Immature natural killer cell (primary cell): ENCODE data around the gene DNAJC10. TPM values are rescaled to one million over a fixed set of nuclear protein-coding genes. Genes with fewer than 3 reads are reported as not detected.
"Not testable (repeated sequence)": the region's sequence is repeated elsewhere in the genome, so short reads cannot be mapped to it uniquely, and the experiment has no call there.

Experiments
- DNase-seq, 3 donors: peaks; one replicate each; pipeline ENCODE4 v3.0.0; 2022; ENCODE audit warnings: mixed read lengths in 1 of 3
- H3K27ac Mint-ChIP-seq, 6 donors: one replicate each; pipeline ENCODE4 v1.8.0; 2020; ENCODE audit warnings: mixed read lengths in 6 of 6, mild to moderate bottlenecking in 5 of 6, inconsistent platforms in 4 of 6, moderate library complexity in 3 of 6
- H3K27me3 Mint-ChIP-seq, 3 donors: one replicate each; pipeline ENCODE4 v1.8.0; 2020 to 2021; ENCODE audit warnings: low read depth in 3 of 3, mild to moderate bottlenecking in 3 of 3, mixed read lengths in 3 of 3, moderate library complexity in 3 of 3, inconsistent platforms in 1 of 3
- H3K36me3 Mint-ChIP-seq, 3 donors: one replicate each; pipeline ENCODE4 v1.8.0; 2020; ENCODE audit warnings: mixed read lengths in 3 of 3, inconsistent platforms in 2 of 3, mild to moderate bottlenecking in 2 of 3
- H3K4me1 Mint-ChIP-seq, 2 donors: one replicate each; pipeline ENCODE4 v1.8.0; 2020; ENCODE audit warnings: inconsistent platforms in 2 of 2, mild to moderate bottlenecking in 2 of 2, mixed read lengths in 2 of 2, moderate library complexity in 1 of 2
- H3K4me3 Mint-ChIP-seq, 5 donors: one replicate each; pipeline ENCODE4 v1.8.0; 2020; ENCODE audit warnings: mild to moderate bottlenecking in 5 of 5, mixed read lengths in 5 of 5, inconsistent platforms in 3 of 5, moderate library complexity in 3 of 5
- H3K9me3 Mint-ChIP-seq, 6 donors: one replicate each; pipeline ENCODE4 v1.8.0; 2020; ENCODE audit warnings: mild to moderate bottlenecking in 6 of 6, mixed read lengths in 6 of 6, inconsistent platforms in 4 of 6, moderate library complexity in 3 of 6
- polyA plus RNA-seq, 3 donors: library from polyadenylated mRNA; unstranded; fragments of 300-500 nt; fragmentation: Illumina TruSeq; gene quantifications; one replicate each; pipeline ENCODE4 v1.2.3, GENCODE V29; 2021

The DNAJC10 gene
- polyA plus RNA-seq, result 10 to 100 TPM; 50.3 to 71.3 (median 62.3) TPM

GRCh38 chr2:182715892-182716649 lies at the start of gene DNAJC10:
DNAJC10 (plus strand) TSS chr2:182716257; CDS start chr2:182718087, 1,830 bp downstream.
- no peak within 1 kb of the TSS for H3K27ac Mint-ChIP-seq
- H3K4me3 Mint-ChIP-seq, result no peak within 1 kb of the TSS
- peaks cover 0 to 2% of the 10 kb centered on the region in 2 donors for H3K4me1 Mint-ChIP-seq
- peak; percentile 84 to 86 (median 85) for DNase-seq
- peaks cover 0 to 7% (median 2%) of the 10 kb centered on the region in 3 donors for H3K27me3 Mint-ChIP-seq
- no peaks in the 10 kb centered on the region for H3K9me3 Mint-ChIP-seq
- peaks cover 0 to 4% (median 3%) of the 10 kb centered on the region in 3 donors for H3K36me3 Mint-ChIP-seq

GRCh38 chr2:182666674-182667314 lies 49.3 kb upstream of the DNAJC10 start:
- peak in 1 of 3 donors; percentile 8 for DNase-seq
- H3K27ac Mint-ChIP-seq, result no peak overlapping the region

GRCh38 chr2:182667315-182667695 lies 48.8 kb upstream of the DNAJC10 start:
- DNase-seq, result no peak
- Mint-ChIP-seq H3K27ac (no peak overlapping the region), H3K4me3 (no peak overlapping the region), H3K36me3 (no peaks in the 10 kb centered on the region), H3K4me1 (no peaks in the 10 kb centered on the region), H3K27me3 (peaks cover 2 to 5% (median 4%) of the 10 kb centered on the region in 3 donors), H3K9me3 (no peaks in the 10 kb centered on the region)

More at GRCh38 chr2:182666674-182667314, 49.3 kb upstream of the DNAJC10 start:
- no peaks in the 10 kb centered on the region for H3K9me3 Mint-ChIP-seq
- no peak overlapping the region for H3K4me3 Mint-ChIP-seq
- H3K4me1 Mint-ChIP-seq, result no peaks in the 10 kb centered on the region
- H3K36me3 Mint-ChIP-seq, result no peaks in the 10 kb centered on the region
- peaks cover 2 to 6% (median 4%) of the 10 kb centered on the region in 3 donors for H3K27me3 Mint-ChIP-seq

GRCh38 chr2:182668671-182669070 lies 47.4 kb upstream of the DNAJC10 start:
- Mint-ChIP-seq H3K27ac (no peak overlapping the region), H3K36me3 (no peaks in the 10 kb centered on the region), H3K4me1 (no peaks in the 10 kb centered on the region), H3K9me3 (no peaks in the 10 kb centered on the region), H3K27me3 (peaks cover 1 to 5% (median 2%) of the 10 kb centered on the region in 3 donors), H3K4me3 (no peak overlapping the region)
- no peak for DNase-seq

GRCh38 chr2:182672466-182673165 lies 43.4 kb upstream of the DNAJC10 start:
- Mint-ChIP-seq H3K4me1 (no peaks in the 10 kb centered on the region), H3K27me3 (peaks cover 5 to 11% (median 6%) of the 10 kb centered on the region in 3 donors), H3K36me3 (no peaks in the 10 kb centered on the region), H3K4me3 (no peak overlapping the region), H3K27ac (no peak overlapping the region), H3K9me3 (peaks cover 0 to 2% (median 0%) of the 10 kb centered on the region in 6 donors)
- DNase-seq, result no peak

- H3K36me3 Mint-ChIP-seq, result no peaks in the 10 kb centered on the region
- peaks cover 0 to 11% (median 3%) of the 10 kb centered on the region in 3 donors for H3K27me3 Mint-ChIP-seq
- H3K27ac Mint-ChIP-seq, result no peak overlapping the region
- DNase-seq, result no peak
- H3K9me3 Mint-ChIP-seq, result no peaks in the 10 kb centered on the region
- H3K4me3 Mint-ChIP-seq, result no peak overlapping the region
- no peaks in the 10 kb centered on the region for H3K4me1 Mint-ChIP-seq
Observed at GRCh38 chr2:182680837-182681236, 35.2 kb upstream of the DNAJC10 start.

- Mint-ChIP-seq H3K27ac (no peak overlapping the region), H3K36me3 (no peaks in the 10 kb centered on the region), H3K9me3 (no peaks in the 10 kb centered on the region), H3K27me3 (peaks cover 0 to 10% (median 2%) of the 10 kb centered on the region in 3 donors), H3K4me3 (no peak overlapping the region), H3K4me1 (no peaks in the 10 kb centered on the region)
- DNase-seq, result no peak
Observed at GRCh38 chr2:182682210-182682609, 33.8 kb upstream of the DNAJC10 start.

- Mint-ChIP-seq H3K4me3 (no peak overlapping the region), H3K27me3 (peaks cover 2 to 9% (median 3%) of the 10 kb centered on the region in 3 donors), H3K4me1 (no peaks in the 10 kb centered on the region), H3K36me3 (no peaks in the 10 kb centered on the region), H3K27ac (no peak overlapping the region), H3K9me3 (no peaks in the 10 kb centered on the region)
- DNase-seq, result no peak
Observed at GRCh38 chr2:182685559-182685958, 30.5 kb upstream of the DNAJC10 start.

- H3K4me1 Mint-ChIP-seq, H3K27me3 Mint-ChIP-seq, H3K9me3 Mint-ChIP-seq, H3K4me3 Mint-ChIP-seq, H3K36me3 Mint-ChIP-seq, H3K27ac Mint-ChIP-seq, DNase-seq: not testable (repeated sequence)
Observed at GRCh38 chr2:182686763-182687162, 29.3 kb upstream of the DNAJC10 start.

GRCh38 chr2:182694189-182694588 lies 21.9 kb upstream of the DNAJC10 start:
- Mint-ChIP-seq H3K9me3 (peaks cover 0 to 2% (median 0%) of the 10 kb centered on the region in 6 donors), H3K4me1 (no peaks in the 10 kb centered on the region), H3K27ac (no peak overlapping the region), H3K4me3 (no peak overlapping the region), H3K36me3 (no peaks in the 10 kb centered on the region), H3K27me3 (peaks cover 2 to 6% (median 3%) of the 10 kb centered on the region in 3 donors)
- DNase-seq, result no peak

GRCh38 chr2:182695776-182696175 lies 20.3 kb upstream of the DNAJC10 start:
- H3K4me1 Mint-ChIP-seq, result no peaks in the 10 kb centered on the region
- no peak for DNase-seq
- peaks cover 2 to 5% (median 3%) of the 10 kb centered on the region in 3 donors for H3K27me3 Mint-ChIP-seq
- H3K27ac Mint-ChIP-seq, result no peak overlapping the region
- no peaks in the 10 kb centered on the region for H3K36me3 Mint-ChIP-seq
- H3K9me3 Mint-ChIP-seq, result peaks cover 0 to 2% (median 0%) of the 10 kb centered on the region in 6 donors
- no peak overlapping the region for H3K4me3 Mint-ChIP-seq

- H3K36me3 Mint-ChIP-seq, result no peaks in the 10 kb centered on the region
- no peaks in the 10 kb centered on the region for H3K9me3 Mint-ChIP-seq
- no peak for DNase-seq
- H3K27me3 Mint-ChIP-seq, result peaks cover 0 to 5% (median 2%) of the 10 kb centered on the region in 3 donors
- no peak overlapping the region for H3K4me3 Mint-ChIP-seq
- H3K27ac Mint-ChIP-seq, result no peak overlapping the region
- no peaks in the 10 kb centered on the region for H3K4me1 Mint-ChIP-seq
Observed at GRCh38 chr2:182698671-182699070, 17.4 kb upstream of the DNAJC10 start.

- Mint-ChIP-seq H3K9me3 (no peaks in the 10 kb centered on the region), H3K36me3 (no peaks in the 10 kb centered on the region), H3K27ac (no peak overlapping the region), H3K4me3 (no peak overlapping the region), H3K27me3 (peaks cover 0 to 2% (median 0%) of the 10 kb centered on the region in 3 donors), H3K4me1 (no peaks in the 10 kb centered on the region)
- no peak for DNase-seq
Observed at GRCh38 chr2:182705761-182706160, 10.3 kb upstream of the DNAJC10 start.

- Mint-ChIP-seq H3K27ac (no peak overlapping the region), H3K27me3 (peaks cover 0 to 2% (median 0%) of the 10 kb centered on the region in 3 donors), H3K9me3 (no peaks in the 10 kb centered on the region), H3K4me1 (no peaks in the 10 kb centered on the region), H3K36me3 (no peaks in the 10 kb centered on the region), H3K4me3 (no peak overlapping the region)
- DNase-seq, result no peak
Observed at GRCh38 chr2:182706751-182707150, 9.3 kb upstream of the DNAJC10 start.
